C4-2B (cell line): ENCODE data around the gene OR52H1.
A peak's percentile ranks its signal among the peaks of the same experiment; 100 is the strongest.

Experiments used
- H3K27ac ChIP-seq: fragments of 450-650 bp; 2 replicates; pipeline ENCODE4 v1.5.1; 2017
- ZFX ChIP-seq: fragments of 450-650 bp; IDR thresholded peaks from 2 replicates; pipeline ENCODE4 v1.6.1; 2017
- TF ChIP-seq, protein P1 (sequence below): fragments of 450-650 bp; conservative IDR thresholded peaks from 2 replicates; pipeline ENCODE4 v1.5.1; 2017; ENCODE audit warnings: mild to moderate bottlenecking

Gene OR52H1

GRCh38 chr11:5556596-5557188, 8.4 kb upstream of the OR52H1 start:
- TF ChIP-seq, protein P1, sequence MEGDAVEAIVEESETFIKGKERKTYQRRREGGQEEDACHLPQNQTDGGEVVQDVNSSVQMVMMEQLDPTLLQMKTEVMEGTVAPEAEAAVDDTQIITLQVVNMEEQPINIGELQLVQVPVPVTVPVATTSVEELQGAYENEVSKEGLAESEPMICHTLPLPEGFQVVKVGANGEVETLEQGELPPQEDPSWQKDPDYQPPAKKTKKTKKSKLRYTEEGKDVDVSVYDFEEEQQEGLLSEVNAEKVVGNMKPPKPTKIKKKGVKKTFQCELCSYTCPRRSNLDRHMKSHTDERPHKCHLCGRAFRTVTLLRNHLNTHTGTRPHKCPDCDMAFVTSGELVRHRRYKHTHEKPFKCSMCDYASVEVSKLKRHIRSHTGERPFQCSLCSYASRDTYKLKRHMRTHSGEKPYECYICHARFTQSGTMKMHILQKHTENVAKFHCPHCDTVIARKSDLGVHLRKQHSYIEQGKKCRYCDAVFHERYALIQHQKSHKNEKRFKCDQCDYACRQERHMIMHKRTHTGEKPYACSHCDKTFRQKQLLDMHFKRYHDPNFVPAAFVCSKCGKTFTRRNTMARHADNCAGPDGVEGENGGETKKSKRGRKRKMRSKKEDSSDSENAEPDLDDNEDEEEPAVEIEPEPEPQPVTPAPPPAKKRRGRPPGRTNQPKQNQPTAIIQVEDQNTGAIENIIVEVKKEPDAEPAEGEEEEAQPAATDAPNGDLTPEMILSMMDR, result no peak
- no peak for TF ChIP-seq ZFX
- H3K27ac ChIP-seq, result no peak overlapping the region

DNA sequence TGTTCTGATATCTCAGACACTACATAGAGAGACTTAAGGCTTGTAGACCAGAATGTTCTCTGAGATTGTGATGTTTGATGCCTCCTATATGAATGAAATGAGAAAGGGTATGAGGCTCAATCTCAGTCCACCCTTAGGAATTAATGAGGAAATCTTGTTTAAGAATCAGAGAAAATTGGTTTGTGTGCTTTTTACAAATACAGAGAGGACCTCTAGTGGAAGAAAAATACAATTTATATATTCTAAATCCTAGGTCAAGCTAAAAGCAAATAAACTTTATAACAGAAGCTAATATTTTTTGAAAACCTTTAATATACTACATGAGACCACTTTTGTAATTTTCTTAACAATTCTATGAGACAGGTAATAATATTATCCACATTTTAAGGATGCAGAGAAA, 5.0 kb upstream of the OR52H1 start:
- TF ChIP-seq, protein P1, result peak; percentile 46
- no peak for TF ChIP-seq ZFX
- H3K27ac ChIP-seq, result no peak overlapping the region

- no peak overlapping the region for H3K27ac ChIP-seq
- TF ChIP-seq, protein P1, result no peak
- TF ChIP-seq ZFX, result no peak
Measured at GRCh38 chr11:5550440-5551095, 2.2 kb upstream of the OR52H1 start.

GRCh38 chr11:5547982-5548381, 358 bp downstream of the OR52H1 start:
- no peak overlapping the region for H3K27ac ChIP-seq
- TF ChIP-seq, protein P1, result no peak
- TF ChIP-seq ZFX, result no peak

GRCh38 chr11:5546457-5546856, 1.9 kb downstream of the OR52H1 start:
- TF ChIP-seq, protein P1, result no peak
- no peak for TF ChIP-seq ZFX
- H3K27ac ChIP-seq, result no peak overlapping the region

DNA sequence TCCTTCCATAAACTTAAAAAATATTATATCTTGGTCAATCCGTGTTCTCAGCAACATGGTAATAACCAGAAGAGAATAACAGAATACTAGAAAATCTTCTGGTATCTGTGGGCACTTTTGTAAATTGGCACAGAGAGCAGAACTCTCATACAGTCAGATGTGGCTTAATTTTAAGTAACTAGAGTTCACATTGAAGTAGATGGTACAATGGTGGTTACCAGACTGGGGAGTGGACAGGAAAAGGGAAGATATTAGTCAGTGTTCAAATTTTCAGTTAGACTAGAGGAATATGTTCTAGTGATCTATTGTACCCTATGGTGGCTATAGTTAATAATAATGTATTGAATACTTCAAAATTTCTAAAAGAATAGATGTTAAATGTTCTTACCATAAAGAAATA, 6.9 kb downstream of the OR52H1 start:
- TF ChIP-seq ZFX, result no peak
- TF ChIP-seq, protein P1, result no peak
- H3K27ac ChIP-seq, result no peak overlapping the region

DNA sequence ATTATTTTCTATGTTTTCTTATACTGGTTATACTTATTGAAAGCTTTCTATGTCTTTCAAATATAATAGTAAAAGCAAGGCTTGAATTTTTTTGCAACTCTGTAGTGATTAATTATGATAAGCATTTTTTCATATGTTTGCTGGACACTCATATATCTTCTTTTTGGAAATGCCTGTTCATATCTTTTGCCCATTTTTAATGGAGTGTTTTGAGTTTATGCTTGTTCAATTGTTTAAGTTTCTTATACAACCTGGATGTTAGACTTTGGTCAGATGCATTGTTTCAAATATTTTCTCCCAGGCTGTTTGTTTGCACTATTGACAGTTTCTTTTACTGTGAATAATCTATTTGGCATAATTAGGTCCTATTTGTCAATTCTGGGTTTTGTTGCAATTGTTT, 11.9 kb downstream of the OR52H1 start:
- no peak overlapping the region for H3K27ac ChIP-seq
- TF ChIP-seq ZFX, result no peak
- TF ChIP-seq, protein P1, result no peak
